ENCODE results near the gene TRIM28.

DNA sequence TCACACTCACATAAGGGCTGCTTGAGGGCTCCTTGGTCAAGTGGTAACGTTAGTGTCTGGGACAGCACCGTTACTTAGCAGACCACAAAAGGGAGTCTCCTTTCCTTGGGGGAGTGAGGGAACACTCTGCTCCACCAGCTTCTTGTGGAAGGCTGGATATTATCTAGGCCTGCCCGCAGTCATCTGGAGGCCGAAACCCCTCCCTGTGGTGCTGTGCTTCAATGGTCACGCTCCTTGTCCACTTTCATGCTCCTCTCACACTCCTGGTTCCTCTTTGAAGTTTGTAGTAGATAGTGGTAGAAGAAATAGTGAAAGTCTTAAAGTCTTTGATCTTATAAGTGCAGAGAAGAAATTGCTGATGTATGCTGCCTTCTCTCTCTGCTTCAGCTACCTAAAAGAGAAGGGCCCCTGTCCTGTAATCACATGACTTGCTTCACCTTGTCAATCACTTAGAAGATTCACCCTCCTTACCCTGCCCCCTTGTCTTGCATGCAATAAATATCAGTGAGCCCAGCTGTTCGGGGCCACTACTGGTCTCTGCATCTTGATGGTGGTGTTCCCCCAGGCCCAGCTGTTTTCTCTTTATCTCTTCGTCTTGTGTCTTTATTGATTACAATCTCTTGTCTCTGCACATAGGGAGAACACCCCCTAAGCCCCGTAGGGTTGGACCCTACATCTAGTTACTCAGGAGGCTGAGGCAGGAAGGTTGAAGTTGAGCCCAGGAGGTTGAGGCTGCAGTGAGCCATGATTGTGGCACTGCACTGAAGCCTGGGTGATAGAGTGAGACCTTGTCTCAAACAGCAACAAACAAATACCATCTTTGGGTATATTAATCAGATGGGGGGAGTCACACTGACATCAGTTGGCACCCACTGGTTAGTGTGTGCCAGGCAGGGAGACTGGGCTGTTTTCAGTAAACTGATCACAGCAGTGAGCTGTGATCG, 40.9 kb downstream of the TRIM28 start:
- TF ChIP-seq CTCF (IDR thresholded peaks at IDR 0.05) = no peak
- TF ChIP-seq POLR2A (IDR thresholded peaks at IDR 0.05) = no peak
